Measurements from ENCODE around the gene DNAH2.

- TF ChIP-seq POLR2A (IDR thresholded peaks at IDR 0.05; ENCODE audit: low read depth, low read length) (no peak), POLR2AphosphoS5 (IDR thresholded peaks at IDR 0.05; ENCODE audit: low read depth, low read length) (no peak), TAF1 (IDR thresholded peaks at IDR 0.05; ENCODE audit: low read depth, low read length) (no peak), POU2F2 (IDR thresholded peaks at IDR 0.05; ENCODE audit: low read depth, low read length) (no peak)
These were observed 26.9 kb downstream of the DNAH2 start for GRCh38 chr17:7744416-7744815.
